Adipocyte (in vitro differentiated cells): ENCODE data around the gene DRAP1.

Source experiments
- DNase-seq: peaks from one replicate; pipeline ENCODE4 v3.0.0-alpha.2; 2015; ENCODE audit warnings: low read depth
- H3K27me3 ChIP-seq: replicated peaks from 2 replicates; pipeline ENCODE4 v1.7.0; 2013; ENCODE audit warnings: mild to moderate bottlenecking, low read length, moderate library complexity; ENCODE audit not compliant: control insufficient read depth, insufficient read depth
- H3K36me3 ChIP-seq: 2 replicates; pipeline ENCODE4 v1.7.0; 2013; ENCODE audit warnings: low read length, mild to moderate bottlenecking, moderate library complexity; ENCODE audit not compliant: control insufficient read depth, insufficient read depth, severe bottlenecking
- H3K4me1 ChIP-seq: 2 replicates; pipeline ENCODE4 v1.7.0; 2013; ENCODE audit warnings: mild to moderate bottlenecking, low read length, moderate library complexity; ENCODE audit not compliant: control insufficient read depth, insufficient read depth
- H3K4me3 ChIP-seq: 2 replicates; pipeline ENCODE4 v1.7.0; 2013; ENCODE audit warnings: mild to moderate bottlenecking, low read length, moderate library complexity
- H3K9ac ChIP-seq: 2 replicates; pipeline ENCODE4 v1.7.0; 2013; ENCODE audit warnings: mild to moderate bottlenecking, low read length, moderate library complexity
- H3K9me3 ChIP-seq: 2 replicates; pipeline ENCODE4 v1.7.0; 2013; ENCODE audit warnings: mild to moderate bottlenecking, low read length, moderate library complexity; ENCODE audit not compliant: control insufficient read depth

The DRAP1 gene

GRCh38 chr11:65958291-65958690 is 39.1 kb downstream of the DRAP1 start:
- no peaks in the 10 kb centered on the region for H3K27me3 ChIP-seq
- H3K36me3 ChIP-seq = no peaks in the 10 kb centered on the region
- no peak for DNase-seq
- H3K4me1 ChIP-seq = peaks cover 12% of the 10 kb centered on the region
- no peak overlapping the region for H3K4me3 ChIP-seq
- H3K9me3 ChIP-seq = no peaks in the 10 kb centered on the region
- H3K9ac ChIP-seq = no peak overlapping the region

GRCh38 chr11:65958774-65959420 is 39.7 kb downstream of the DRAP1 start:
- Histone ChIP-seq H3K4me1 (peaks cover 18% of the 10 kb centered on the region), H3K9me3 (no peaks in the 10 kb centered on the region), H3K9ac (no peak overlapping the region), H3K27me3 (no peaks in the 10 kb centered on the region), H3K36me3 (no peaks in the 10 kb centered on the region), H3K4me3 (no peak overlapping the region)
- DNase-seq = no peak

- H3K4me1 ChIP-seq = peaks cover 19% of the 10 kb centered on the region
- H3K4me3 ChIP-seq = peak overlapping the region; percentile 93
- H3K9me3 ChIP-seq = no peaks in the 10 kb centered on the region
- no peak for DNase-seq
- peak overlapping the region; percentile 96 for H3K9ac ChIP-seq
- H3K36me3 ChIP-seq = peaks cover 18% of the 10 kb centered on the region
- no peaks in the 10 kb centered on the region for H3K27me3 ChIP-seq
These were observed 41.6 kb downstream of the DRAP1 start for GRCh38 chr11:65960824-65961266.

GRCh38 chr11:65961267-65962140 is 42.3 kb downstream of the DRAP1 start, which contains the start of gene SART1:
Gene SART1, plus strand, starts transcription at chr11:65961734. Its CDS starts 47 bp downstream, at chr11:65961781.
- H3K27me3 ChIP-seq = no peaks in the 10 kb centered on the region
- peaks cover 19% of the 10 kb centered on the region for H3K4me1 ChIP-seq
- H3K4me3 ChIP-seq = peak within 1 kb of the TSS; percentile 93
- peak within 1 kb of the TSS; percentile 96 for H3K9ac ChIP-seq
- H3K36me3 ChIP-seq = peaks cover 25% of the 10 kb centered on the region
- peak; percentile 99 for DNase-seq
- H3K9me3 ChIP-seq = no peaks in the 10 kb centered on the region

- Histone ChIP-seq H3K9me3 (no peaks in the 10 kb centered on the region), H3K4me3 (peak overlapping the region; percentile 93), H3K9ac (peak overlapping the region; percentile 96), H3K36me3 (peaks cover 31% of the 10 kb centered on the region), H3K4me1 (peaks cover 19% of the 10 kb centered on the region), H3K27me3 (no peaks in the 10 kb centered on the region)
- no peak for DNase-seq
These were observed 42.9 kb downstream of the DRAP1 start for GRCh38 chr11:65962141-65962564.

GRCh38 chr11:65964906-65965305 is 45.7 kb downstream of the DRAP1 start:
- Histone ChIP-seq H3K9me3 (no peaks in the 10 kb centered on the region), H3K36me3 (peaks cover 52% of the 10 kb centered on the region), H3K9ac (no peak overlapping the region), H3K4me1 (peaks cover 23% of the 10 kb centered on the region), H3K27me3 (no peaks in the 10 kb centered on the region), H3K4me3 (no peak overlapping the region)
- no peak for DNase-seq

- H3K9me3 ChIP-seq = no peaks in the 10 kb centered on the region
- no peak overlapping the region for H3K4me3 ChIP-seq
- peaks cover 25% of the 10 kb centered on the region for H3K4me1 ChIP-seq
- no peak for DNase-seq
- H3K36me3 ChIP-seq = peaks cover 54% of the 10 kb centered on the region
- no peak overlapping the region for H3K9ac ChIP-seq
- H3K27me3 ChIP-seq = no peaks in the 10 kb centered on the region
These were observed 46.9 kb downstream of the DRAP1 start for GRCh38 chr11:65965986-65966762.

- Histone ChIP-seq H3K4me3 (no peak overlapping the region), H3K27me3 (no peaks in the 10 kb centered on the region), H3K4me1 (peaks cover 26% of the 10 kb centered on the region), H3K9ac (no peak overlapping the region), H3K9me3 (no peaks in the 10 kb centered on the region), H3K36me3 (peaks cover 55% of the 10 kb centered on the region)
- no peak for DNase-seq
These were observed 48.2 kb downstream of the DRAP1 start for GRCh38 chr11:65967329-65967934.

- H3K4me1 ChIP-seq = peaks cover 16% of the 10 kb centered on the region
- no peak overlapping the region for H3K9ac ChIP-seq
- no peak overlapping the region for H3K4me3 ChIP-seq
- no peak for DNase-seq
- H3K9me3 ChIP-seq = no peaks in the 10 kb centered on the region
- peaks cover 64% of the 10 kb centered on the region for H3K36me3 ChIP-seq
- H3K27me3 ChIP-seq = no peaks in the 10 kb centered on the region
These were observed 49.6 kb downstream of the DRAP1 start for GRCh38 chr11:65968600-65969482.
